Osteoblast (primary cell): Measurements from ENCODE around the gene DHRSX. TPM values are rescaled to one million over a fixed set of nuclear protein-coding genes. Genes with fewer than 3 reads are reported as not detected.

ENCODE experiments used
- DNase-seq: peaks from one replicate; pipeline ENCODE4 v3.0.0; 2011; ENCODE audit warnings: low spot score, mixed read lengths; ENCODE audit not compliant: insufficient read length; ENCODE audit errors: missing footprints
- H2AFZ ChIP-seq: 2 replicates; pipeline ENCODE4 v1.6.0; 2011; ENCODE audit warnings: mild to moderate bottlenecking, low read length
- H3K27ac ChIP-seq: 2 replicates; pipeline ENCODE4 v1.5.1; 2011; ENCODE audit warnings: mild to moderate bottlenecking, low read depth, low read length, moderate library complexity
- H3K27me3 ChIP-seq: 2 replicates; pipeline ENCODE4 v1.6.0; 2012; ENCODE audit warnings: mild to moderate bottlenecking, control low read depth, inconsistent platforms, low read length, moderate library complexity; ENCODE audit not compliant: insufficient read depth
- H3K36me3 ChIP-seq: 2 replicates; pipeline ENCODE4 v1.5.1; 2011; ENCODE audit warnings: mild to moderate bottlenecking, low read length, control low read depth, moderate library complexity; ENCODE audit not compliant: insufficient read depth
- H3K4me1 ChIP-seq: 2 replicates; pipeline ENCODE4 v1.5.1; 2011; ENCODE audit warnings: mild to moderate bottlenecking, low read length, control low read depth, moderate library complexity; ENCODE audit not compliant: insufficient read depth
- H3K4me2 ChIP-seq: 2 replicates; pipeline ENCODE4 v1.6.0; 2011; ENCODE audit warnings: mild to moderate bottlenecking, low read length; ENCODE audit not compliant: insufficient read depth
- H3K4me3 ChIP-seq: fragments of 200-600 bp; sonication (generic); 3 replicates; pipeline ENCODE4 v1.5.1; 2012; ENCODE audit warnings: mild to moderate bottlenecking, low read length, inconsistent platforms; ENCODE audit not compliant: insufficient read depth
- H3K79me2 ChIP-seq: 2 replicates; pipeline ENCODE4 v1.6.0; 2012; ENCODE audit warnings: mild to moderate bottlenecking, low read length, control low read depth, inconsistent platforms; ENCODE audit not compliant: insufficient read depth
- H3K9me3 ChIP-seq: 2 replicates; pipeline ENCODE4 v1.5.1; 2011; ENCODE audit warnings: low read depth, low read length, control low read depth
- H4K20me1 ChIP-seq: 2 replicates; pipeline ENCODE4 v1.6.0; 2012; ENCODE audit warnings: mild to moderate bottlenecking, low read length, control low read depth; ENCODE audit not compliant: insufficient read depth
- CTCF ChIP-seq: IDR thresholded peaks from 2 replicates; pipeline ENCODE4 v1.5.1; 2011; ENCODE audit warnings: mild to moderate bottlenecking, low read depth, low read length, moderate library complexity; ENCODE audit errors: extremely low read depth
- total RNA-seq: library from RNA; depleted of rRNA; stranded (reverse); fragments of >200 nt; gene quantifications from 2 replicates; pipeline ENCODE4 v1.2.3, GENCODE V29; 2012

Gene DHRSX
- total RNA-seq, 1 donor, result 37.6 TPM

GRCh38 chrX:2317527-2318055 is 183.2 kb downstream of the DHRSX start:
- Histone ChIP-seq H3K27ac (no peak overlapping the region), H3K4me1 (peaks cover 8% of the 10 kb centered on the region)

DNA sequence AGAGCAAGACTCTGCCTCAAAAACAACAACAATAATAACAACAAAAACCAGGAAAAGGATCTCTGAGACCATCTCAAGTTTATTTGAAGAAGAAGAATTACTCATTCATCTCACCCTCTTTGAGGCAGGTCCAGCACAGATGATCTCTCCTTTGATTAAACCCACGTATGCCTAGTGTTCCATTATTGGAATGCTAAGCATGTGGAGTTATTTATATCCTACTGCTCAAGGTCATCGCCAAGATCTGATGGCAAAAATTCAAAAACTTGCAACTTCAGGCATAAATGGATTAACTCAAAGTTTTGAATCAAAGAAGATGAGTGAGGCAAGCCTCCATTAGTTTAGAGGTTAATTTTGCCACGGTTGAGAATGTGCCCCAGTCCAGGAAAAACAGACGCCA is 184.2 kb downstream of the DHRSX start:
- H2AFZ ChIP-seq, result no peak overlapping the region

More at GRCh38 chrX:2317527-2318055, 183.2 kb downstream of the DHRSX start:
- Histone ChIP-seq H3K9me3 (no peaks in the 10 kb centered on the region), H2AFZ (no peak overlapping the region), H3K79me2 (no peaks in the 10 kb centered on the region), H3K27me3 (no peaks in the 10 kb centered on the region), H4K20me1 (no peaks in the 10 kb centered on the region), H3K36me3 (no peaks in the 10 kb centered on the region), H3K4me2 (no peak overlapping the region), H3K4me3 (no peak overlapping the region)
- TF ChIP-seq CTCF, result no peak
- no peak for DNase-seq

GRCh38 chrX:2315434-2315833 is 185.3 kb downstream of the DHRSX start:
- DNase-seq, result no peak
- no peaks in the 10 kb centered on the region for H3K4me1 ChIP-seq
- no peaks in the 10 kb centered on the region for H3K27me3 ChIP-seq
- H3K4me3 ChIP-seq, result no peak overlapping the region
- no peak overlapping the region for H3K27ac ChIP-seq
- no peaks in the 10 kb centered on the region for H4K20me1 ChIP-seq
- no peaks in the 10 kb centered on the region for H3K79me2 ChIP-seq
- no peak for TF ChIP-seq CTCF
- H2AFZ ChIP-seq, result no peak overlapping the region
- H3K9me3 ChIP-seq, result no peaks in the 10 kb centered on the region
- no peaks in the 10 kb centered on the region for H3K36me3 ChIP-seq
- no peak overlapping the region for H3K4me2 ChIP-seq

More for the DNA sequence above, 184.2 kb downstream of the DHRSX start:
- Histone ChIP-seq H3K9me3 (no peaks in the 10 kb centered on the region), H3K4me2 (no peak overlapping the region), H3K27ac (no peak overlapping the region), H3K4me3 (no peak overlapping the region), H3K79me2 (no peaks in the 10 kb centered on the region), H4K20me1 (no peaks in the 10 kb centered on the region), H3K27me3 (no peaks in the 10 kb centered on the region), H3K4me1 (peaks cover 8% of the 10 kb centered on the region), H3K36me3 (no peaks in the 10 kb centered on the region)
- no peak for TF ChIP-seq CTCF
- DNase-seq, result no peak

DNA sequence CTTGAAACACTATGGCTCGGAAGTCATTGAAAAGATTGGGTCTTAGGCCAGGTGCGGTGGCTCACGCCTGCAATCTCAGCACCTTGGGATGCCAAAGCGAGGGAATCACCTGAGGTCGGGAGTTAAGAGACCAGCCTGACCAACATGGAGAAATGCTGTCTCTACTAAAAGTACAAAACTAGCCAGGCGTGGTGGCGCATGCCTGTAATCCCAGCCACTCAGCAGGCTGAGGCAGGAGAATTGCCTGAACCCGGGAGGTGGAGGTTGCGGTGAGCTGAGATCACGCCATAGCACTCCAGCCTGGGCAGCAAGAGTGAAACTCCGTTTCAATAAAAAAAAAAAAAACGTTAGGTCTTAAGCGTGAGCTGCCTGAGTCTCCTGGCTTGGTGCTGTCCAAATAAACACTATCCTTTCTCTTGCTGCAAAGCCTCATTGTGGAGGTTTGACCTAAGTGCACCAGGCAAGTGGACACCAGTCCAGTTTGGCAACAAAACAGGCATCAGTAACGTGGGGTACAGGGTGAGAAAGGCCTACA is 185.9 kb downstream of the DHRSX start:
- Histone ChIP-seq H3K4me1 (no peaks in the 10 kb centered on the region), H3K27me3 (no peaks in the 10 kb centered on the region), H3K4me3 (no peak overlapping the region), H3K4me2 (no peak overlapping the region), H3K79me2 (no peaks in the 10 kb centered on the region), H2AFZ (no peak overlapping the region), H3K9me3 (no peaks in the 10 kb centered on the region), H3K27ac (no peak overlapping the region), H3K36me3 (no peaks in the 10 kb centered on the region), H4K20me1 (no peaks in the 10 kb centered on the region)
- TF ChIP-seq CTCF, result no peak
- no peak for DNase-seq
